Ishikawa (cell line): ENCODE results near the gene NOA1.

Experiments used
- CEBPB ChIP-seq: IDR thresholded peaks from 2 replicates; pipeline ENCODE4 v1.6.1; 2012
- CREB1 ChIP-seq: IDR thresholded peaks from 2 replicates; pipeline ENCODE4 v1.6.1; 2012; ENCODE audit warnings: low read depth
- EGR1 ChIP-seq: IDR thresholded peaks from 2 replicates; pipeline ENCODE4 v1.6.1; 2012
- EP300 ChIP-seq: IDR thresholded peaks from 2 replicates; pipeline ENCODE4 v1.6.1; 2012; ENCODE audit warnings: borderline replicate concordance
- FOXM1 ChIP-seq: IDR thresholded peaks from 2 replicates; pipeline ENCODE4 v1.6.1; 2012; ENCODE audit warnings: low read depth, borderline replicate concordance
- NFIC ChIP-seq: IDR thresholded peaks from 2 replicates; pipeline ENCODE4 v1.6.1; 2012
- RAD21 ChIP-seq: IDR thresholded peaks from 2 replicates; pipeline ENCODE4 v1.6.1; 2012; ENCODE audit warnings: low read depth
- TAF1 ChIP-seq: IDR thresholded peaks from 2 replicates; pipeline ENCODE4 v1.6.1; 2012; ENCODE audit warnings: low read depth, mild to moderate bottlenecking
- TCF12 ChIP-seq: IDR thresholded peaks from 2 replicates; pipeline ENCODE4 v1.6.1; 2012; ENCODE audit warnings: low read depth
- TEAD4 ChIP-seq: IDR thresholded peaks from 2 replicates; pipeline ENCODE4 v1.6.1; 2012
- YY1 ChIP-seq: IDR thresholded peaks from 2 replicates; pipeline ENCODE4 v1.6.1; 2012; ENCODE audit warnings: low read depth
- ZBTB7A ChIP-seq: IDR thresholded peaks from 2 replicates; pipeline ENCODE4 v1.6.1; 2012; ENCODE audit warnings: low read depth
- TF ChIP-seq, protein P1 (sequence below): IDR thresholded peaks from 2 replicates; pipeline ENCODE4 v1.6.1; 2012; ENCODE audit warnings: low read depth, mild to moderate bottlenecking
- TF ChIP-seq, protein P2 (sequence below): IDR thresholded peaks from 2 replicates; pipeline ENCODE4 v1.6.1; 2012
- TF ChIP-seq, protein P3 (sequence below): IDR thresholded peaks from 2 replicates; pipeline ENCODE4 v1.6.1; 2012

NOA1 gene

DNA sequence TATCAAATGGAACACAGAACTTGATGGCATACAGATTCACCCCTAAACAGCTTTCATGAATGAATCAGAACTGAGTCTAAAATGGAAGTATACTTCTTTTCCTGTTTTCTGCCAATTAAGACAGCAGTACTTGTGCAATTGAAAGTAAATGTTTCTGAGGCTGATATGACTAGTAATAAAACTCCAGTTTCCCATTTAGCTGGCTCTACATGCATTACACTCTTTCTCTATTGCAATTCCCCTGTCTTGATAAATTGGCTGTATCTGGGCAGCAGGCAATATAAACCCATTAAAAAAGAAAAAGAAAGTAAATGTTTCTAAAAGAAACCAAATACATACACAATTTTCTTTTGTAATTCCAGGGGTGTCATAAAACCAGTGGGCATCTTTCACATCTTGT, 4.6 kb downstream of the NOA1 start:
- no peak for TF ChIP-seq RAD21
- TF ChIP-seq, protein P1, sequence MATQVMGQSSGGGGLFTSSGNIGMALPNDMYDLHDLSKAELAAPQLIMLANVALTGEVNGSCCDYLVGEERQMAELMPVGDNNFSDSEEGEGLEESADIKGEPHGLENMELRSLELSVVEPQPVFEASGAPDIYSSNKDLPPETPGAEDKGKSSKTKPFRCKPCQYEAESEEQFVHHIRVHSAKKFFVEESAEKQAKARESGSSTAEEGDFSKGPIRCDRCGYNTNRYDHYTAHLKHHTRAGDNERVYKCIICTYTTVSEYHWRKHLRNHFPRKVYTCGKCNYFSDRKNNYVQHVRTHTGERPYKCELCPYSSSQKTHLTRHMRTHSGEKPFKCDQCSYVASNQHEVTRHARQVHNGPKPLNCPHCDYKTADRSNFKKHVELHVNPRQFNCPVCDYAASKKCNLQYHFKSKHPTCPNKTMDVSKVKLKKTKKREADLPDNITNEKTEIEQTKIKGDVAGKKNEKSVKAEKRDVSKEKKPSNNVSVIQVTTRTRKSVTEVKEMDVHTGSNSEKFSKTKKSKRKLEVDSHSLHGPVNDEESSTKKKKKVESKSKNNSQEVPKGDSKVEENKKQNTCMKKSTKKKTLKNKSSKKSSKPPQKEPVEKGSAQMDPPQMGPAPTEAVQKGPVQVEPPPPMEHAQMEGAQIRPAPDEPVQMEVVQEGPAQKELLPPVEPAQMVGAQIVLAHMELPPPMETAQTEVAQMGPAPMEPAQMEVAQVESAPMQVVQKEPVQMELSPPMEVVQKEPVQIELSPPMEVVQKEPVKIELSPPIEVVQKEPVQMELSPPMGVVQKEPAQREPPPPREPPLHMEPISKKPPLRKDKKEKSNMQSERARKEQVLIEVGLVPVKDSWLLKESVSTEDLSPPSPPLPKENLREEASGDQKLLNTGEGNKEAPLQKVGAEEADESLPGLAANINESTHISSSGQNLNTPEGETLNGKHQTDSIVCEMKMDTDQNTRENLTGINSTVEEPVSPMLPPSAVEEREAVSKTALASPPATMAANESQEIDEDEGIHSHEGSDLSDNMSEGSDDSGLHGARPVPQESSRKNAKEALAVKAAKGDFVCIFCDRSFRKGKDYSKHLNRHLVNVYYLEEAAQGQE, result no peak
- TF ChIP-seq YY1, result no peak
- no peak for TF ChIP-seq CEBPB
- TF ChIP-seq, protein P2, sequence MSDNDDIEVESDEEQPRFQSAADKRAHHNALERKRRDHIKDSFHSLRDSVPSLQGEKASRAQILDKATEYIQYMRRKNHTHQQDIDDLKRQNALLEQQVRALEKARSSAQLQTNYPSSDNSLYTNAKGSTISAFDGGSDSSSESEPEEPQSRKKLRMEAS, result no peak
- no peak for TF ChIP-seq ZBTB7A
- TF ChIP-seq TAF1, result no peak
- no peak for TF ChIP-seq TEAD4
- no peak for TF ChIP-seq NFIC
- no peak for TF ChIP-seq TCF12

DNA sequence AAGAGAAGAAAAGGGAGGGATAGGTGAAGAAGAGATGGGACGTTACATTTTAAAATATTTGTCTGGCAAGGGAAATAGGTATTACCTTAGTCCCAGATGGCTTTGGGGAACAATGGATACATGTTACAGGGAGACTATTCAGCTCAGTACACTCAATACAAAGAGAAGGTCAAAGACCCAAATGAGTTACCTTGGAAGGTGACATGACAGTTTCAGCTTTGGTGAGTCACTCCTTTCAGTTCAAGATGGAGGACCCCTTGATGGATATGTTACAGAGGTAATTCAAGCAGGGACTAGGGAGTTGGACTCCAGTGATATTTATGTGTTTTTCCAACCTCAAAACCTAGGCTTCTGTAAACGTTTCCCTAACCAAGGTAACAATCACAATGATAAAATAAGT, 5.0 kb downstream of the NOA1 start:
- TF ChIP-seq, protein P2, result no peak
- no peak for TF ChIP-seq CEBPB
- TF ChIP-seq YY1, result no peak
- no peak for TF ChIP-seq NFIC
- TF ChIP-seq EP300, result no peak
- TF ChIP-seq ZBTB7A, result no peak
- TF ChIP-seq FOXM1, result no peak
- TF ChIP-seq, protein P3, sequence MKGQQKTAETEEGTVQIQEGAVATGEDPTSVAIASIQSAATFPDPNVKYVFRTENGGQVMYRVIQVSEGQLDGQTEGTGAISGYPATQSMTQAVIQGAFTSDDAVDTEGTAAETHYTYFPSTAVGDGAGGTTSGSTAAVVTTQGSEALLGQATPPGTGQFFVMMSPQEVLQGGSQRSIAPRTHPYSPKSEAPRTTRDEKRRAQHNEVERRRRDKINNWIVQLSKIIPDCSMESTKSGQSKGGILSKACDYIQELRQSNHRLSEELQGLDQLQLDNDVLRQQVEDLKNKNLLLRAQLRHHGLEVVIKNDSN, result no peak

DNA sequence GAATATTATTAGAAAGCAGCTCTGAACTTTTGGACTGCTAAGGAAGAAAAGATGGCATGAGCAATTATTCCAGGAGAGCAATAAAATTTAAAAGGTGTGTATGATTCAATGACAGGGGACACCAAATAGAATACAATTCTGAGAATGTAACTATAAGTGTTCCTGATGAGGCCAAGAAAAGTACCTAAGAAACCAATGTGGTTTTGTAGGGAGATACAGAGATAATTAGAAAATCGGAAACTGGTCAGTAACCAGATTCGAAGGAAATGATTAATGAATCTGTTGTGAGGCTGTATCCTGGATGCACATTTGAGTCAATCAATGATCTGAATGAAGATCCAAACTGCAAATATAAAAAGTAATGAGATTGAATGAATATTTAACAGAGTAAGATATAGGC, 6.0 kb downstream of the NOA1 start:
- no peak for TF ChIP-seq EP300

DNA sequence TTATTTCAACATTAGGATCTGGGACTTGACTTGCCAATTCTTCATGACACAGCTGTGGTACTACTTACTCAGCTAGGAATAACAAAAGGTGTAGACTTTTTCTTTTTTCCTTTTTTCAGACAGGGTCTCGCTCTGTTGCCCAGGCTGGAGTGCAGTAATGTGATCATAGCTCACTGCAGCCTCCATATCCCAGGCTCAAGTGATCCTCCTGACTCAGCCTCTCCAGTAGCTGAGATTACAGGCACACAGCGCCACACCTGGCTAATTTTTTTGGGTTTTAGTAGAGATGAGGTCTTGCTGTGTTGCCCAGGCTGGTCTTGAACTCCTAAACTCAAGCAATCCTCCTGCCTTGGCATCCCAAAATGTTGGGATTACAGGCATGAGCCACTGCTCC, 16.3 kb downstream of the NOA1 start:
- TF ChIP-seq NFIC (no peak), TCF12 (no peak)

DNA sequence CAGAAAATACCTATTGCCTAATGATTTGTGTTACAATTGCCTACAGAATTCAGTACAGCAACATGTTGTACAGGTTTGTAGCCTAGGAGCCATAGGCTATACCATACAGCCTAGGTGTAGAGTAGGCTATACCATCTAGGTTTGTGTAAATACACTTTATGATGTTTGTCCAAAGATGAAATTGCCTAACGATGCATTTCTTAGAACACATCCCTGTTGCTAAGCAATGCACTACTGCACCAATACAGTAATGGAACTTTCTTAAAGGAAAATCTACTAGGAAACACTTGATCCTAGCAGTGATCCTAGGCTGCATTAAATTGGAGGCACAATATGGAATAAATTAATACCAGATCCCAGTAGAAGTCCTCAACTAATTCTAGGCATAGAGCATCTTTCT, 18.3 kb downstream of the NOA1 start:
- TF ChIP-seq RAD21 (no peak), CEBPB (no peak), EGR1 (no peak), CREB1 (no peak), FOXM1 (no peak), NFIC (no peak), EP300 (no peak), YY1 (no peak), TCF12 (no peak), TEAD4 (no peak), TAF1 (no peak), ZBTB7A (no peak)
- TF ChIP-seq, protein P3, result no peak
- TF ChIP-seq, protein P1, result no peak
- TF ChIP-seq, protein P2, result no peak

DNA sequence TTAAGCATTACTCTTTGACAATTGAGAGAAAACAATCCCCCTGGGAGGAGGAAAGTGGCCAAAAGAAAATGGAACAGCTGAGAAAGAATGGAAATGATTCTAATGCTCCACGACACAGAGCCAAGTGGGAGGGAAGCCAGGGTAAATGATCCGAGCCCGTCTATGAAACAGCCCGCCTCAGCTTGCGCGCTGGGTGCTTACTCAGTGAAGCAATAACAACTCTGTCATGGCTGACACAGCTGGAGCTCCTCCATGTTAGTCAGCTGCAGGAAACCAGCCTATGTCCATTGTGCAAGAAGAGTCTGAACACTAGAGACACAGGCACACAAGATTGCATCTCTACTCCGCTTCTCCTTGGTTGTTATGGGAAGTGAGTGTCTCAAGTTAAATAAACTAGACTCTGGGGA, 19.3 kb downstream of the NOA1 start:
- peak; percentile 91 for TF ChIP-seq YY1
- TF ChIP-seq TCF12, result peak; percentile 62
- TF ChIP-seq TAF1, result no peak
- TF ChIP-seq, protein P1, result no peak
- no peak for TF ChIP-seq ZBTB7A
- peak; percentile 53 for TF ChIP-seq TEAD4
- no peak for TF ChIP-seq RAD21
- no peak for TF ChIP-seq EGR1
- TF ChIP-seq NFIC, result peak; percentile 85
- peak; percentile 96 for TF ChIP-seq CEBPB
- no peak for TF ChIP-seq FOXM1
- no peak for TF ChIP-seq CREB1
- peak; percentile 61; the same call in 1 of the 2 replicates for TF ChIP-seq EP300
- TF ChIP-seq, protein P3, result peak; percentile 38; the same call in 1 of the 2 replicates
- TF ChIP-seq, protein P2, result peak; percentile 45; the same call in 1 of the 2 replicates
